DOHH2 (cell line): ENCODE data around the gene MYBPH.

Source experiments
- H3F3A ChIP-seq: fragments of 200-600 bp; sonication (generic), shearing (Covaris generic); 2 replicates; pipeline ENCODE4 v1.6.0; 2016; ENCODE audit warnings: antibody characterized with exemption, mild to moderate bottlenecking; ENCODE audit not compliant: control insufficient read depth, insufficient read depth
- H3K27ac ChIP-seq: fragments of 200-600 bp; sonication (generic); 2 replicates; pipeline ENCODE4 v1.5.1; 2014; ENCODE audit warnings: low read depth, mild to moderate bottlenecking, low read length, moderate library complexity
- H3K27me3 ChIP-seq: fragments of 200-600 bp; sonication (generic); 2 replicates; pipeline ENCODE4 v1.6.1; 2014; ENCODE audit warnings: mild to moderate bottlenecking, low read length, mixed read lengths; ENCODE audit not compliant: control insufficient read depth
- H3K36me3 ChIP-seq: fragments of 200-600 bp; sonication (generic); 2 replicates; pipeline ENCODE4 v1.6.1; 2014; ENCODE audit warnings: mild to moderate bottlenecking, low read length, moderate library complexity, mixed read lengths; ENCODE audit not compliant: control insufficient read depth
- H3K4me1 ChIP-seq: fragments of 200-600 bp; sonication (generic); 2 replicates; pipeline ENCODE4 v1.6.1; 2014; ENCODE audit warnings: mild to moderate bottlenecking, low read length, mixed read lengths; ENCODE audit not compliant: control insufficient read depth
- H3K4me2 ChIP-seq: fragments of 200-600 bp; sonication (generic); 2 replicates; pipeline ENCODE4 v1.6.0; 2014; ENCODE audit warnings: mild to moderate bottlenecking, low read length, moderate library complexity
- H3K4me3 ChIP-seq: fragments of 200-600 bp; sonication (generic); 2 replicates; pipeline ENCODE4 v1.5.1; 2014; ENCODE audit warnings: mild to moderate bottlenecking, low read length, mixed read lengths
- H3K79me2 ChIP-seq: fragments of 200-600 bp; sonication (generic); 2 replicates; pipeline ENCODE4 v1.6.1; 2014; ENCODE audit warnings: mild to moderate bottlenecking, low read length, mixed read lengths; ENCODE audit not compliant: control insufficient read depth
- H3K9me2 ChIP-seq: fragments of 200-600 bp; sonication (generic); replicated peaks from 2 replicates; pipeline ENCODE4 v1.6.1; 2014; ENCODE audit warnings: mild to moderate bottlenecking, low read length, mixed read lengths; ENCODE audit not compliant: control insufficient read depth
- H3K9me3 ChIP-seq: fragments of 200-600 bp; sonication (generic); 2 replicates; pipeline ENCODE4 v1.6.1; 2014; ENCODE audit warnings: antibody characterized with exemption, low read length, mixed read lengths; ENCODE audit not compliant: control insufficient read depth, insufficient read depth
- H4K20me1 ChIP-seq: fragments of 200-600 bp; sonication (generic); 2 replicates; pipeline ENCODE4 v1.6.0; 2014; ENCODE audit warnings: low read depth, mild to moderate bottlenecking, antibody characterized with exemption, low read length, moderate library complexity; ENCODE audit not compliant: control insufficient read depth, insufficient read depth
- CTCF ChIP-seq: fragments of 200-600 bp; sonication (generic); IDR thresholded peaks from one replicate; pipeline ENCODE4 v1.5.1; 2014; ENCODE audit warnings: antibody characterized with exemption, mild to moderate bottlenecking, low read depth, low read length; ENCODE audit not compliant: poor library complexity, severe bottlenecking
- EZH2phosphoT487 ChIP-seq: fragments of 200-600 bp; sonication (generic); IDR thresholded peaks from 2 replicates; pipeline ENCODE4 v1.6.1; 2017; ENCODE audit warnings: borderline replicate concordance, mild to moderate bottlenecking, antibody characterized with exemption, low read length, moderate library complexity, mixed read lengths

MYBPH gene

GRCh38 chr1:203142124-203142523 lies 33.5 kb downstream of the MYBPH start:
- TF ChIP-seq EZH2phosphoT487 = no peak
- TF ChIP-seq CTCF = no peak
- Histone ChIP-seq H3K9me2 (no peaks in the 10 kb centered on the region), H3K4me1 (no peaks in the 10 kb centered on the region), H3K9me3 (no peaks in the 10 kb centered on the region), H3F3A (no peaks in the 10 kb centered on the region), H3K27me3 (peaks cover 24% of the 10 kb centered on the region), H3K79me2 (no peaks in the 10 kb centered on the region), H3K36me3 (no peaks in the 10 kb centered on the region), H3K4me2 (no peak overlapping the region), H3K27ac (no peak overlapping the region), H3K4me3 (no peak overlapping the region), H4K20me1 (no peaks in the 10 kb centered on the region)

GRCh38 chr1:203140743-203141520 lies 34.7 kb downstream of the MYBPH start:
- Histone ChIP-seq H3K9me2 (no peaks in the 10 kb centered on the region), H3K9me3 (no peaks in the 10 kb centered on the region), H4K20me1 (no peaks in the 10 kb centered on the region), H3K27ac (no peak overlapping the region), H3K36me3 (no peaks in the 10 kb centered on the region), H3K27me3 (peaks cover 30% of the 10 kb centered on the region), H3K4me2 (no peak overlapping the region), H3F3A (no peaks in the 10 kb centered on the region), H3K79me2 (no peaks in the 10 kb centered on the region), H3K4me3 (no peak overlapping the region), H3K4me1 (no peaks in the 10 kb centered on the region)
- TF ChIP-seq EZH2phosphoT487 (no peak), CTCF (no peak)

- Histone ChIP-seq H3K27me3 (peaks cover 33% of the 10 kb centered on the region), H3F3A (no peaks in the 10 kb centered on the region), H3K9me2 (no peaks in the 10 kb centered on the region), H3K27ac (no peak overlapping the region), H4K20me1 (no peaks in the 10 kb centered on the region), H3K36me3 (no peaks in the 10 kb centered on the region), H3K4me1 (no peaks in the 10 kb centered on the region), H3K4me3 (no peak overlapping the region), H3K79me2 (no peaks in the 10 kb centered on the region), H3K4me2 (no peak overlapping the region), H3K9me3 (no peaks in the 10 kb centered on the region)
- TF ChIP-seq CTCF (no peak), EZH2phosphoT487 (no peak)
Observed at GRCh38 chr1:203139976-203140475, 35.6 kb downstream of the MYBPH start.
